NCI-H146 (cell line): ENCODE data around the gene CDC42EP3.
A peak's percentile ranks its signal among the peaks of the same experiment; 100 is the strongest.

Experiments used
- DNase-seq: peaks from one replicate; lab custom pipeline; 2025; lab: John Stamatoyannopoulos, UW

The CDC42EP3 gene

GRCh38 chr2:37636381-37637066 lies 34.9 kb downstream of the CDC42EP3 start:
- DNase-seq, result no peak

- DNase-seq, result no peak
Measured at GRCh38 chr2:37635504-37636380, 35.7 kb downstream of the CDC42EP3 start.

- DNase-seq, result no peak
Measured at GRCh38 chr2:37634914-37635503, 36.4 kb downstream of the CDC42EP3 start.

GRCh38 chr2:37633845-37634244 lies 37.6 kb downstream of the CDC42EP3 start:
- no peak for DNase-seq

GRCh38 chr2:37633234-37633633 lies 38.2 kb downstream of the CDC42EP3 start:
- no peak for DNase-seq

- DNase-seq, result no peak
Measured at GRCh38 chr2:37632310-37632709, 39.1 kb downstream of the CDC42EP3 start.

GRCh38 chr2:37631698-37632097 lies 39.7 kb downstream of the CDC42EP3 start:
- peak; percentile 82 for DNase-seq

- DNase-seq, result peak; percentile 55
Measured at GRCh38 chr2:37631292-37631691, 40.1 kb downstream of the CDC42EP3 start.

- no peak for DNase-seq
Measured at GRCh38 chr2:37630776-37631175, 40.7 kb downstream of the CDC42EP3 start.

- DNase-seq, result no peak
Measured at GRCh38 chr2:37630301-37630700, 41.1 kb downstream of the CDC42EP3 start.

GRCh38 chr2:37629529-37629928 lies 41.9 kb downstream of the CDC42EP3 start:
- DNase-seq, result no peak

GRCh38 chr2:37627710-37628109 lies 43.7 kb downstream of the CDC42EP3 start:
- no peak for DNase-seq

- peak; percentile 22 for DNase-seq
Measured at GRCh38 chr2:37625796-37626571, 45.5 kb downstream of the CDC42EP3 start.

GRCh38 chr2:37625156-37625555 lies 46.3 kb downstream of the CDC42EP3 start:
- DNase-seq, result no peak

- DNase-seq, result no peak
Measured at GRCh38 chr2:37623971-37624900, 47.2 kb downstream of the CDC42EP3 start.

- DNase-seq, result no peak
Measured at GRCh38 chr2:37623406-37623805, 48.0 kb downstream of the CDC42EP3 start.

GRCh38 chr2:37622450-37623100 lies 48.9 kb downstream of the CDC42EP3 start:
- DNase-seq, result no peak

- DNase-seq, result no peak
Measured at GRCh38 chr2:37621199-37621598, 50.2 kb downstream of the CDC42EP3 start.

- DNase-seq, result no peak
Measured at GRCh38 chr2:37619959-37620300, 51.5 kb downstream of the CDC42EP3 start.

GRCh38 chr2:37619230-37619958 lies 52.0 kb downstream of the CDC42EP3 start:
- no peak for DNase-seq
